ENCODE data around the gene OCA2. TPM values are rescaled to one million over a fixed set of nuclear protein-coding genes. Genes with fewer than 3 reads are reported as not detected.

Gene OCA2
- polyA plus RNA-seq, 1 donor from 2014 or later, result 0.97 TPM

GRCh38 chr15:28094732-28095521, 4.2 kb downstream of the OCA2 start:
- no peaks in the 10 kb centered on the region for H3K9me2 ChIP-seq (ENCODE audit: insufficient read depth, low read length)
- H2AFZ ChIP-seq (ENCODE audit: low read depth, low read length), result no peak overlapping the region
- peaks cover 65% of the 10 kb centered on the region for H3K27me3 ChIP-seq (ENCODE audit: insufficient read depth, low read depth, low read length)
- H4K20me1 ChIP-seq (ENCODE audit: insufficient read depth), result no peaks in the 10 kb centered on the region
- H3K4me2 ChIP-seq (ENCODE audit: low read length), result no peak overlapping the region
- no peaks in the 10 kb centered on the region for H3K9me3 ChIP-seq (ENCODE audit: low read length)
- H3K27ac ChIP-seq (ENCODE audit: low read length), result no peak overlapping the region
- no peaks in the 10 kb centered on the region for H3F3A ChIP-seq (ENCODE audit: insufficient read depth, low read length, poor library complexity, severe bottlenecking)
- no peaks in the 10 kb centered on the region for H3K36me3 ChIP-seq (ENCODE audit: insufficient read depth, low read length)
- H3K79me2 ChIP-seq (replicated peaks; ENCODE audit: insufficient read depth, low read length), result no peaks in the 10 kb centered on the region
- no peak overlapping the region for H3K9ac ChIP-seq (ENCODE audit: low read length)
- TF ChIP-seq EZH2 (IDR thresholded peaks at IDR 0.05; ENCODE audit: borderline replicate concordance, insufficient read depth, low read length, poor library complexity, severe bottlenecking) (peak; percentile 61), RAD21 (conservative IDR thresholded peaks at IDR 0.05) (no peak)
- peak overlapping the region; percentile 35 for H3K4me3 ChIP-seq (ENCODE audit: low read length)

GRCh38 chr15:28093752-28094535, 5.2 kb downstream of the OCA2 start:
- Histone ChIP-seq H3K79me2 (replicated peaks; ENCODE audit: insufficient read depth, low read length) (no peaks in the 10 kb centered on the region), H3K9me3 (ENCODE audit: low read length) (no peaks in the 10 kb centered on the region), H3K27me3 (ENCODE audit: insufficient read depth, low read depth, low read length) (peaks cover 56% of the 10 kb centered on the region), H3K9ac (ENCODE audit: low read length) (no peak overlapping the region), H3K36me3 (ENCODE audit: insufficient read depth, low read length) (no peaks in the 10 kb centered on the region), H3K27ac (ENCODE audit: low read length) (no peak overlapping the region), H3K4me3 (ENCODE audit: low read length) (no peak overlapping the region), H2AFZ (ENCODE audit: low read depth, low read length) (no peak overlapping the region), H3K4me2 (ENCODE audit: low read length) (no peak overlapping the region), H3K9me2 (ENCODE audit: insufficient read depth, low read length) (no peaks in the 10 kb centered on the region), H4K20me1 (ENCODE audit: insufficient read depth) (no peaks in the 10 kb centered on the region), H3F3A (ENCODE audit: insufficient read depth, low read length, poor library complexity, severe bottlenecking) (no peaks in the 10 kb centered on the region)
- TF ChIP-seq MXI1 (conservative IDR thresholded peaks at IDR 0.05; ENCODE audit: poor library complexity, severe bottlenecking) (no peak), POLR2AphosphoS5 (IDR thresholded peaks at IDR 0.05) (no peak), REST (IDR thresholded peaks at IDR 0.05; ENCODE audit: borderline replicate concordance) (no peak), TAF1 (IDR thresholded peaks at IDR 0.05; ENCODE audit: low read depth) (no peak), EP300 (conservative IDR thresholded peaks at IDR 0.05; ENCODE audit: poor library complexity, severe bottlenecking) (no peak), RAD21 (conservative IDR thresholded peaks at IDR 0.05) (no peak), SMC3 (conservative IDR thresholded peaks at IDR 0.05; ENCODE audit: poor library complexity) (no peak), CTCF (IDR thresholded peaks at IDR 0.05; ENCODE audit: poor library complexity, severe bottlenecking) (no peak), EZH2 (IDR thresholded peaks at IDR 0.05; ENCODE audit: borderline replicate concordance, insufficient read depth, low read length, poor library complexity, severe bottlenecking) (no peak)

All from neural cell (in vitro differentiated cells).